ENCODE data around the gene SEC16A.

GRCh38 chr9:136486823-136487620 is 4.2 kb upstream of the SEC16A start:
- TF ChIP-seq CTCF (IDR thresholded peaks at IDR 0.05; ENCODE audit: poor library complexity) (no peak), EZH2 (IDR thresholded peaks at IDR 0.05; ENCODE audit: borderline replicate concordance) (no peak), EZH2phosphoT487 (IDR thresholded peaks at IDR 0.05; ENCODE audit: low read depth, severe bottlenecking, unreplicated experiment) (no peak)
